Inflammatory macrophage treated with lipopolysaccharide for 4 hours (primary cell): ENCODE measurements around the gene ISCU.
"Not testable (repeated sequence)": the region's sequence is repeated elsewhere in the genome, so short reads cannot be mapped to it uniquely, and the experiment has no call there.

Experiments used
- DNase-seq: peaks from one replicate; pipeline ENCODE4 v3.0.0-alpha.2; 2020

Gene ISCU

DNA sequence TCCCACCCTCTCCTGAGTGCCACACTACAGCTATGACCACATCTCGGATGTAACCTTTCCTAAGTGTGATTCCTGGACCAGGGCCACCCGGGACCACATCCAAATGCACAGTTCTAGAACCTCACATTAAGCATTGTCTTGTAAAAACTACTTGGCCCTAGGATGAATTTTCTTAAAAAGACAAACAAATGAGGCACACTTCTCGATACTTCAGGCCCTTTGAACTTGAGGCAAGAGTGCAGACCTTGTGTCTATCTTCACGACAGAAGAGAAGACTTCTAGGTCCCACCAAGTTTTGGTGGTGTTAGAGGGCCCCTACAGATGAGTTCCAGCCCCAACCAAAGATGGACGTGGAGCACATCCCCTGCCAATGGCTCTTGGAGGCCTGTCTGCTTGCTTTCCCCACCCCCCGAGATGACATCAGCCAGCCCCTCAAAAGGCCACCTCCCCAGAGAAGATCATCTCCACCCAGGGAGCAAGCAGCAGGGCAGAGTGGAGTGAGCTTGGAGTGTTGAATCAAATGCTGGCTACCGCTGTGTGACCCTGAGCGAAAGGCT is 9.3 kb downstream of the ISCU start:
- no peak for DNase-seq

DNA sequence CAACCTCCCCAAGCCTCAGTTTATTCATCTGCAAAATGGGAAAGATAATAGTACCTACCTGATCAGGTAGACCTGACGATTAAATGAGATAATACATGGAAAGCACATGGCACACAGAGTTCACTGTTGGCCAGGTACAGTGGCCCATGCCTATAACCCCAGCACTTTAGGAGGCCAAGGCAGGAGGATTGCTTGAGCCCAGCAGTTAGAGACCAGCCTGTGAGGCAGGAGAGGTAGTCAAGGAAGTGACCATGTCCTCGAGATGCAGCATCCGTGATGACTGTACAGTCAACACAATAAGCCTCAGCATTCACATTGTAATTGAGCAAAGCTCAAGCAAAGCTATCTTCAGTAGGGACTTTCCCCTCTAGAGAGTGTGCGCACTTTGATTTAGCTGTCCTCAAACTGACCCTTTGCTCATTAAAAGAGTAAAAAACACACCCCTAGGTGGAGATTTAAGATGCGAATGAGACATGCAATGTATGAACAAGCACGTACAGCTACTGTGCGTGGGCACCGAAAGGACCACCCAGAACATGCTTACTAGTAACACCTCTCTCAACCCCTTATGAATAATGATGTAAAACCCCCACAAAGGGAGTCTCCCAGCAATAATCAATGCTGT is 9.9 kb downstream of the ISCU start:
- DNase-seq = no peak

DNA sequence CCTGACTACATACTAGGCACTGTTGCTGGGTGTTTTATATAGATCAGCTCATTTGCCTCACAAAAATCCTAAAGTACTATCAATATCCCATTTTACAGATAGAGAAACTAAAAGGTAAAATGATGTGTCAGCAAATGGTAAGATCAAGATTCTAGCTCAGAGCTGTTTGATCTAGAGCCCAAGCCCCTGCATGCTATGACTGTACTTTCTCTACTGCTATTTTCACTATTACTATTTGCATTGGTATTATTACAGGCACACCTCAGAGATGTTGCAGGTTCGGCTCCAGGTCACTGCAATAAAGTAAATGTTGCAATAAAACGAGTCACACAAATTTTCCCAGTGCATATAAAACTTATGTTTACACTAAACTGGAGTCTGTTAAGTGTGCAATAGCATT is 10.9 kb downstream of the ISCU start:
- no peak for DNase-seq

DNA sequence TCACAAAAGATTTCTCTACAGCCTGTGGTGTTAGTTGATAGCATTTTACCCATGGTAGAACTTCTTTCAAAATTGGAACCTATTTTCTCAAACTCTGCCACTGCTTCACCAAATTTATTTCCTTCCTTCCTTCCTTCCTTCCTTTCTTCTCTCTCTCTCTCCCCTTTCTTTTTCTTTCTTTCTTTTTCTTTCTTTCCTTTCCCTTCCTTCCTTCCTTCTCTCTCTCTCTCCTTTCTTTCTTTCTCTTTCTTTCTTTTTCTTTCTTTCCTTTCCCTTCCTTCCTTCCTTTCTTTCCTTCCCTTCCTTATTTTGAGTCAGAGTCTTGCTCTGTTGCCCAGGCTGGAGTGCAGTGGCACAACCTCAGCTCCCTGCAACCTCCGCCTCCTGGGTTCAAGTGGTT is 11.9 kb downstream of the ISCU start:
- DNase-seq = not testable (repeated sequence)

DNA sequence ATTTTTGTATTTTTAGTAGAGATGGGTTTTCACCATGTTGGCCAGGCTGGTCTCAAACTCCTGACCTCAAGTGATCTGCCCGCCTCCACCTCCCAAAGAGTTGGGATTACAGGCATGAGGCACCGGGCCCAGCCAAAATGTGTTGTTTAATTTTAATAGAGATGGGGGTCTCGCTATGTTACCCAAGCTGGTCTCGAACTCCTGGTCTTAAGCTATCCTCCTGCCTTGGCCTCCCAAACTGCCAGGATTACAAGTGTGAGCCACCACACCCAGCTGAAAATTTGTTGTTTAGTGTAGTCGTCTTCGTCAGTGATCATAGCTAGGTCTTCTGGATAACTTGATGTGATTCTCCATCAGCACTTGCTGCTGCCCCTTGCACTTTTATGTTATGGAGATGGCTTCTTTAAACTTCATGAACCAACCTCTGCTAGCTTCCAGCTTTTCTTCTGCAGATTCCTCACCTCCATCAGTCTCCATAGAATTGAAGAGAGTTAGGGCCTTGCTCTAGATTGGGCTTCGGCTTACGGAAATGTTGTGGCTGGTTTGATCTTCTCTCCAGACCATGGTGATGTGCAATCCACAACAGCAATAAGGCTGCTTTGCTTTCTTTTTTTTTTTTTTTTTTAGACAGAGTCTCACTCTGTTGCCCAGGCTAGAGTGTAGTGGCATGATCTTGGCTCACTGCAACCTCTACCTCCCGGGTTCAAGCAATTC is 13.0 kb downstream of the ISCU start:
- DNase-seq = no peak

DNA sequence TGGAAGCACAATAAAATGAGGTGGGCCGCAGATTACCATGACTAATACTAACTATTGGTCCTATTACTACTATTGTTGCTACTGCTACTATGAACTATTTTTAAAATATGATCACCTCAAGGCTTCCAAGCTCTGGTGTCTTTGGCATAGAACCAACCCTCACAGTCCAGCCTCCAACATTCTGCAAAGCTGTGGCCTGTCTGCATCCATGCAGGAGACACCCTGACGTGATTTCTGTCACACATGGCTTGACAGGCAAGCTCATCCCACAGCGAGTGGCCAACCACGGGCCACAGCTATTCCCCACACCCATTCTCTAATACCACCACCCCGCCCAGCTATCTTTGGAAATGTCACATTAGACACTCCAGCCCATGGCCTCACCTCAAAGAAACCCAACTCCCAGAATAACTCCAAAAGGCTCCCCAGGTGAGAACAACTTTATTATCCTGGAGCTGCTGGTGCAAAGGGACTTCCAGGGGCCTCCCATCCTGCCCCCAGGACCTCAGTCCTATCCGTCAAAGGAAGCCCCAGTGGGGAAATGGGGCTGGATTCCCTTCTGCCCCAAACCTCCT is 14.4 kb downstream of the ISCU start:
- no peak for DNase-seq

DNA sequence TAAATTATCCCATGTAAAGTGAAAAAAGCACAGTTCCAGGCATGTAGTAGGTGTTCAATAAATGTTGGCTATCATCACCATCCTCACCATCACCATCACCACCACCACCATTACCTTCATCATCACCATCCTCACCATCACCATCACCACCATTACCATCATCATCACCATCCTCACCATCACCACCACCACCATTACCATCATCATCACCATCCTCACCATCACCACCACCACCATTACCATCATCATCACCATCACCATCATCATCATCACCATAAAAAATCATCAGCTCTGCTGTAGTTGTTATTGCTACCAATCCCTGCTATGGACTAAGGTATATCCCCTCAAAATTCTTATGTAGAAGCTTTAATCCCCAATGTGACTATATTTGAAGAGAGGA is 15.1 kb downstream of the ISCU start:
- DNase-seq = no peak

DNA sequence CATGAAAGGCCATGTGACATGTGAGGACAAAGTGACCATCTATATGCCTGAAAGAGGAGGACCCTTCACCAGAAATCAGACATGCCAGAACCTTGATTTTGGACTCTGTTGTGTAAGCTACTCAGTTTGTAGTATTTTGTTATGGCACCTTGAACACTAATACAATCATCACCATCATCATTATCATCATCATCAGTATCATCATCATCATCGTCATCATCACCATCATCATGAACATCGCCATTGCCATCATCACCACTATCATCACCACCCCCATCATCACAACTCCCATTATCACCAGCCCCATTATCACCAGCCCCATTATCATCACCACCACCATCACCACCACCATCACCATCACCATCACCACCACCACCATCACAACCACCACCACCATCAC is 15.9 kb downstream of the ISCU start:
- no peak for DNase-seq

DNA sequence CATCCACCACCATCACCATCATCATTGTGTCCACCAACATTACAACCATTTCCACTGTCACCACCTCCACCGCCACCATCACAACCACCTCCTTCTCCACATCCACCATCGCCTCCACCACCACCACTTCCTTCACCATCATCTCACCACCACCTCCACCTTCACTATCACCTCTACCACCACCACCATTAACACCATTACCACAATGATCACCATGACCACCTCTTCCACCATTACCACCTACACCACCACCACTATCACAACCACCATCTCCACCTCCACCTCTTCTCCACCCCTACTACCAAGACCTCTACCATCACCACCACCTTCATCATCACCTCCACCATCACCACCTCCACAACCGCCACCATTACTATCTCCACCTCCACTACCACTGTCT is 16.4 kb downstream of the ISCU start:
- no peak for DNase-seq

DNA sequence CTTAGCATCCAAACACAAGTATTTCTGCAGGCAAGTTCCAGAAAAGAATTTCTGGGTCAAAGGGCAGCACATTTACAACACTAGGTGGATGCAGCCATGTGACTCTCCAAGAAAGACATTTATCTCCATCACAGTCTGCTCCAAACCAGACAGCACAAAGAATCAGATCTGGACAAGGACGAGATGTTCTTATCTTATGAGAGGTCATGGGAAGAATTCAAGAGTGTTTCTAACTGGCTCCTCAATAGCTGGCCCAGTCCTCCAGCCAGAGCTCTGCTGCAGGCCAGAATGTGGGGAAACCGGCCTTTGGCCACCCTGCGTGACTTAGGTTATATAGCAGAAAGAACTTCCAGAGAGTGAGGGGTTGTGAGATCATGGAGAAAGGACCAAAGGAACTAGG is 18.1 kb downstream of the ISCU start:
- no peak for DNase-seq

DNA sequence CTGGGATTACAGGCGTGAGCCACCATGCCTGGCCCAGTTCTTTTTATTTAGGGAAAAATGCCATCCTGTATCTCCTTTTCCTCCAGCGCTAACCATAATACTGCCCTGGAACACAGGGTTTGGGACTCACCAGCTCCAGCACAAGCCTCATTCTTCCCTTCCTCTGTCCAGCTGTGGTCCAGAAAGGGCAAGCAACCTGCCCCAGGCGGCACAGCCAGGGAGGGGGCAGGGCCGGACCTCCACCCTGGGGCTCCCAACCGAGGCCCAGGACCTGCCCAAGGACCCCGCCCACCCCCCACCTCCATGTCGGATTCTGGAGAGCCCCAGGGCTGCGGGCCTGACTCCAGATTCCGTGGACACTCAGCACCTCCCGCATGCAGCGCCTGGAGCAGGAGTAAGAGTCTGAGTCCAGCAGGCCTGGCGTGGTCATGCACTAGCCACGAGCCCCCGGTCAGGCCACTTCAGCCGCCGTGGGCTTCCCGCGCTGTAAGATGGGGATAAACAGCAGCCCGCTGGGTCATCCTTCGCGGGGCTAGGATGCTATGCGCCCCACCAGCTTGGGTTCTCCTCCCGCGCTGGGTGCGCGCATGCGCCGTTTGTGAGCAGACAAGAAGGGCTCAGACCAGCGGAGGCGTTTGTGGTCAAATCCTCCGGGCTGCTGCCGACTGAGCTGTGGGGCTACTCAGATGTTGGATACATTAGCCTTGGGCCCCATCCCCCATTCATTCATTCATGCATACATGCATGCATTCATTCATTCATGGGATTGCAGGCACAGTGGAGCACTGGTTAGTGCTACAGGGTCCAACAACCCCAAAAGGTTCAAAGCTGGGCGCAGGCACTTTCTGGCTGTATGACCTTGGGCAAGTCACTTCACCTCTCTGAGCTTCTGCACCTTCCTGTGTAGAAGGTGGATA is 19.2 kb downstream of the ISCU start:
- DNase-seq = no peak

DNA sequence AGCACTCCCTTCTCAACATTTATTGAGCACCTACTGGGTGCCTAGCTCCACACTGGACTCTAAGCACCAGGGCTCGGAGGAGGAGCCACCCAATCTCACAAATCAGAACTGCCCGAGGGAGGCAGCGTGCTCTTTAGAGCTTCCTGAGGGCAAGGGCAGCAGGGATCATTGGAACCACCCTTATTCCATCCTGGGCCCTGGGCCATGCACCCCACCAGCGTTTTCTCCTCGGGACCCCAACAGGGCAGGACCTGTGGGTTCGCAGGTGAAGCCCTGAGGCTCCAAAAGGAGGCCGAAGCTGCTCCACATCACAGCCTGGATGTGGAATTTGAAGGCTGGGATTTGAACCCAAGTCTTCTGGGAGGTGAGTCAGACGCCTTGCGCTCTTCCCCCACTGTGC is 20.1 kb downstream of the ISCU start:
- no peak for DNase-seq

DNA sequence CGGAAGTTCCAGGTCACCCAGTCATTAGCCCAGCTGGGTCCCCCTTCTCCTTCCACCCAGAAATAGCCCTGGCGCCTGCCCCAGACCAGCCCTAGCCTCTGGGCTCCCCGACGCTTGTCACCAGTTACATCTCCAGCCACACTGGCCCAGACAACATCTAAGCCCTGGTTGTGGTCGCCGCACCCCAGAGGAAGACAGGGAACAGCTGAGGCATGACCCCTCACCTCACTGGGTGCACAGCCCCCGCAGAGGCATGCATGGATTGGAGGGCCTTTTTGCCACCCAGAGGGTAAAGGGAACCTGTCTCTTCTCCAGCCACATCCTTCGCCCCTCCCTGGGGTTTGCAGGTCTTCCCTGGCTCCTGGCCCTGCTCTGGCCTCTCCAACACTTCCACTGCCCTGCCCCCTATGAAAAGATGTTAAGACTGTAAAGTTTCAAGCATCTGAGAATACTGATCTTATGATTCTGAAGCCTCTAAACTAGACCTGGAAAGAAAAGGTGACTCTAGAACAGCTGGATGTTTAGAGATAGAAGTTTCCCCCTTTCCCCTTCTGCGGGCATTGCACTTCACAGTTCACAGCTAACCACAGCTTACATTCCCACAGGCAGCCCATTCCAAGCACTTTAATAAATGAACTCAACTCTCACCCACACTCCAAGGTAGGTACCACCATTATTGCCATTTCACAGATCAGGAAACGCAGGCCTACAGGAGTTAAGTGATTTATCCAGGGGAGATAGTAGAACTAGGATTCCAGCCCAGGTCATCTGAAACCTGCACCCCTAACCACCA is 20.8 kb downstream of the ISCU start:
- DNase-seq = no peak

DNA sequence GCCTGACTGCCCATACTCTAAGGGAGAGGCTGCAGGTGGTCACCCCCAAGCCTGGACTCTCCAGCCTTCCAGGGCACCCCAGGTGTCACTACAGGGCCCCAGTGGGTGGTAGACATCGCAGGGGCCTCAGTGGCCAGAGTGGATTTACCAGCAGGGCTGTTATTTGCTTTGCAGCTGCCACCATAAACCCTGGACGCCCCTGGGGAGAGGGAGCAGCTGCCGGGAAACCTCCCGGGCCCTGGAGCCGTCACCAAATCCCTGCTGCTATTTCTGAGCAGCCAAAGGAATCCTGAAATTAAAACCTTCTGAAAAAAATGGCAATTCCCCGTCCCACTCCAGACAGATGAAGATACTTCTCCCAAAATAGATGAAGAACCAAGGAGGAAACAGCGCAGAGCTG is 21.6 kb downstream of the ISCU start:
- no peak for DNase-seq

DNA sequence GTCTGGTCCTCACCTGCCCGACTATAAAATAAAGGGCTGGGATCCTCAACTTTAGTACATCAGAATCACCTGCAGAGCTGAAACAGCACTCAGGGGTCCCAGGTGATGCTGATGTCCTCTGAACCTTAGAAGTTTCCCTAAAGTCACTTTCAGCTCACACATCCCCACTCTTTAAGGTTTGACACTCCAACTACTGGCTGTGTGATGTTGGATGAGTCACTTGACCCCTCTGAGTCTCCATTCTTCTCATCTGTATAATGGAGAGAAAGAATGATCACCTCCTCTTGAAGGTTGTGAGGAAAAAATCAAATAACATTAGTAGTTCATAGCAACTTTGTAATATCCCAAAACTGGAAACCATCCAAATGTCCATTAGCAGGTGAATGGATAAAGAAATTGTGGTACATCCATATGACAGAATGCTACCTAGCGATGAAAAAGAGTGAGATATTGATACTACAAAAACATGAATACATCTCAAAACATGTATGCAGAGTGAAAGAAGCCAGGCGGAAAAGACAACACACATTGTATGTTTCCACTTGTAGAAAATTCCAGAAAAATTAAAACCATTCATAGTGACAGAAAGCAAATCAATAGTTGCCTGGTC is 22.2 kb downstream of the ISCU start:
- DNase-seq = no peak

DNA sequence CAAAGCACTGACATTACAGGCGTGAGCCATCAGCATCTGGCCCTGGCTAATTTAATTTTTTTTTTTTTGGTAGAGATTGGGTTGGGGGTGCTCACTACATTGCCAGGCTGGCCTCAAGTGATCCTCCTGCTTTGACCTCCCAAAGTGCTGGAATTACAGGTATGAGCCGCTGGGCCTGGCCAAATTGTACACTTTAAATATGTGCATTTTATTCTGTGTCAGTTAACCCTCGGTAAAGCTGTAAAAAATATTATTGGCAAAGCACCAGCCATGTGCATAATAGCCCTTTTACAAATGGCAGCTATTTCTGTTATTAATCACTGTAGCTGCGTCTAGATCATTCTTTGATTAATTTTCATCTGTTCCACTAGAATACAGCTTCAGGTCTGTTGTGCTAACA is 23.5 kb downstream of the ISCU start:
- no peak for DNase-seq

DNA sequence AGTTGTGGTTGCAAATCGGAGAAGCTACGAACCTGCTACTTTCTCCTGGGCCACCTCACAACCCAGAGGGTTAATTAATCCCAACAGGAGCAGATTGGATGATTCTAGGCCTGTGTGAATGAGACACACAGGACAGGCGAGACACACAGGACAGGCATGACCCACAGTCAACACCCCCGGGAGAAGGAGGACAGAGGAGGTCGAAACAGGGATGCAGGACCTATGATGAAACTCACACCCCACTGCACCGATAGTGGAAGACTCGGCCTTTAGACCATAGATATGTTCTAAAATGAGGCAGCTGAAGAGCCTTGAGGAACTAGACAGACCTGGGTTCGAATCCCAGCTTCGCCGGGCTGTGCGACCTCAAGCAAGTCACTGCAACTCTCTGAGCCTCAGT is 23.9 kb downstream of the ISCU start:
- no peak for DNase-seq

DNA sequence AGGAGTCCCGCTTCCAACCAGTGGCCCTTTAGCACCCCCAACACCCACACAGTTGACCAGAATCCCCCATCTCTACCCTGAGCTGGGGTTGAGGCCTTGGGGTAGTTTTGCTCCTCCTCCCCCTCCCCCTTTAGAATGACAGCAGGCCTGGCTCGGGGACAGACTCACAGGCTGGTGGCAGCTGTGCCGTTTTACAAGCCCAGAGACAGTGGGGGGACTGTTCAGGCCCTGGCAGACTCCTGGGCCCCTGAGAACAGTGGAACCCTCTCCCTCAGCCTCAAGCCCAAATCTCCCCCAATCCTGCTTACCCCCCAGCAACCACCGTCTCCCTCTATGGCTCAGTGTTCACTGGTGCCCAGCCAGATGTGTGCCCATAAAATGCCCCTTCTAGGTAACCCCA is 25.4 kb downstream of the ISCU start:
- DNase-seq = no peak

DNA sequence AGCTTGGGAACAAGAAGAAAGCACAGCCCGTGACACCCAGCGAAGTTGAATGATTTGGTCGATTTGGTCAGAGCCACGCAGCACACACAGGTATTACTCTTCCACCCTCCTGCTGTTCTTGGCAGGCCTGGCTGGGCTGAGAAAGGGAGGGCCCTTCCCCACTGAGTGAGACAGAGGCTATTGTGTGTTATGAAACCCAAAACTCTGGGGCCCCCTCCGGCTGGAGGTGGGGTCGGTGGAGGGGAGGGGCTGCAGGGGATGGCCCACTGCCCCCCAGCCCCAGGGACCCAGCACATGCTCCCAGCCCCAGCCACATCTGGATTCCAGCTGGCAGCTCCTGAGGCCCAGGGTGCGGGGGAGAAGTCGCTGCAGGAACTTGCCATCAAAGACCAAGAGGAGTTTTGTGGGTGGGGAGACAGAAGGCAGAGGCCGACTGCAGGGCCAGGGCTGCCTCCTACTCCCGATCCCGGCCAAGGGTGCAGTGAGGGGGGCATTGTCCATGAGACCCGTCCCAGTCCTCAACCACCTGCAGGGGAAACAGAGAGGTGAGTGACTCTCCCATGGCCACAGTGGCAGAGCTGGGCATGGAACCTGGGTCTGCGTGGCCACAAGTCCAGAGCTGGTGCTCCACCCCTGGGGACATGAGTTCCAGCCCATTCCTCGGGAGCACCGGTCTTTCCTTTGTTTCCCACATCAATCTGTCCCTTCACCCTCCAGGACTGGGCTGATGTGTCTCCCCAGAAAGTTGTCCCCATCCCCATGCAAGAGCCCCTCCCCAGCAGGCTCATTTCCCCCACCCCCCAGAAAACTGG is 26.8 kb downstream of the ISCU start:
- no peak for DNase-seq

DNA sequence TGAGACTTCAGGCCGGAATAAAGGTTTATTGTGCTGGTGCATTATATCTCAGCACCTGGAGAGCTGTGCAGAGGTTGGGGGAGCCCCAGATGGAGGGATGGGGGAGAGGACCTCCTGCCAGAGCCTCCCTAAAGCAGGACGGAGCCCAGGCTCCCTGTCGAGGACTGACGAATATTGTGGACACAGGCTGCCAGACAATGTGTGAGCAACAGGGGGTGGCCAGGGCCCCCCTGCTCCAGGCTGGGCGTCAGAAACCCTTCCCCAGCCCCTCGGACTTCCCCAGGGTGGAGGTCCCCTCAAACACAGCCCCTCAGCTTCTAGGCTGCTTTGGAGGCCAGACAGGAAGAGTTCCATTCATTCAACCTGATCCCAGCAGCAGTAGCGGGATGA is 27.4 kb downstream of the ISCU start:
- no peak for DNase-seq

DNA sequence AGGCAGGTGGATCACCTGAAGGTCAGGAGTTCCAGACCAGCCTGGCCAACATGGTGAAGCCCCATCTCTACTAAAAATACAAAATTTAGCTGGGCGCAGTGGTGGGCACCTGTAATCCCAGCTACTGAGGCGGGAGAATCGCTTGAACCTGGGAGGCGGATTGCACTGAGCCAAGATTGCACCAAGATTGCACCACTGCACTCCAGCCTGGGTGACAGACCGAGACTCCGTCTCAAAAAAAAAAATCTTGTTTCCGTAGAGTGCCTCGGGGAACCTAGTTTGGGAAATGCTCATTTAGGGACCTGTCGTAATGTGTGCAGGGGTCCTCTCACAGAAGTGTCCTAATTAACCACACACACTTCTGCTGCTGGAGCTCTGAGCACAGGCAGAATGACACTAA is 28.1 kb downstream of the ISCU start:
- DNase-seq = not testable (repeated sequence)
